GM23338 (cell line): ENCODE measurements around the gene RPS2.

Source experiments
- EZH2 ChIP-seq: fragments of 200-600 bp; sonication (generic); IDR thresholded peaks from one replicate; pipeline ENCODE4 v1.8.0; 2017; ENCODE audit warnings: antibody characterized with exemption, mild to moderate bottlenecking, low read depth; ENCODE audit not compliant: unreplicated experiment
- EZH2phosphoT487 ChIP-seq: fragments of 200-600 bp; sonication (generic); IDR thresholded peaks from one replicate; pipeline ENCODE4 v1.8.1; 2018; ENCODE audit warnings: antibody characterized with exemption; ENCODE audit not compliant: unreplicated experiment
- POLR2AphosphoS5 ChIP-seq: IDR thresholded peaks from 2 replicates; pipeline ENCODE4 v1.6.1; 2016; ENCODE audit warnings: antibody characterized with exemption, low read depth
- REST ChIP-seq: IDR thresholded peaks from one replicate; pipeline ENCODE4 v1.6.1; 2018; ENCODE audit warnings: antibody characterized with exemption; ENCODE audit not compliant: unreplicated experiment
- STAT1 ChIP-seq: IDR thresholded peaks from one replicate; pipeline ENCODE4 v1.6.1; 2016; ENCODE audit warnings: antibody characterized with exemption; ENCODE audit not compliant: unreplicated experiment
- TF ChIP-seq, protein P1 (sequence below), 2 experiments: fragments of 200-600 bp in 1 of 2; sonication (generic) in 1 of 2; conservative IDR thresholded peaks; 2 replicates each; pipeline versions ENCODE4 v1.5.1 to v1.6.1; 2016 to 2017; ENCODE audit warnings: antibody characterized with exemption in 2 of 2, low read depth in 2 of 2, mild to moderate bottlenecking in 2 of 2, moderate library complexity in 1 of 2

DNA sequence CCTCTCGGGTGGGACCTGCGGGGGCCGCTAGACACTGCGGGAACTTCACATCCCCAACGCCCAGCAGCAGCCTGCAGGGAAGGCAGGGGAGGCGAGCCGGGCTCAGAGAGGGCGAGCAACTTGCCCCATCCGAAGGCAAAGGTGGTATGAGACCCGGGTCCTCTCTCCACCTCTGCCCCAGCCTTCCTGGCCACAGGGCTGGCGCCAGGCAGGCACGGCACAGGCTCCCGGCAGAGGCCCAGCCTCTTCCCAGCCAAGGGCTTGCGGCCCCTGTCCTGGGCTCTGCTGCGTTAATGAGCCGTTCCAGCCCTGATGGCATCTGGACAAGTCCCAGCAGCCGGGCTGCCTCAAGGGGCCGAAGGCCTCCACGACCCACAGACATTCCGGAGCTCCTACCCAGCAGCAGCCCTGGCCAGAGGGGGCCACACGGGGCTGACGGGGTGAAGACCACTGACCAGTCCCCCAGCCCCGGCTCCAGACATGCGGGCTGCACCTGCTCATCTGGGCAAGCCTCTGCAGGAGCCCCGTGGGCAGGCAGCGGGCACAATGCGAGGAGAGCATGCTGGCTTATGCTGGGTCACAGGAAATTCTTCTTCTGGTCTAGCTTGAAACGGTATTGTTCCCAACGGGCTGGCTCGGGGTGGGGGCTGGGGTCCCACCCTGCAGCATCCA lies 45.2 kb downstream of the RPS2 start:
- TF ChIP-seq, protein P1, sequence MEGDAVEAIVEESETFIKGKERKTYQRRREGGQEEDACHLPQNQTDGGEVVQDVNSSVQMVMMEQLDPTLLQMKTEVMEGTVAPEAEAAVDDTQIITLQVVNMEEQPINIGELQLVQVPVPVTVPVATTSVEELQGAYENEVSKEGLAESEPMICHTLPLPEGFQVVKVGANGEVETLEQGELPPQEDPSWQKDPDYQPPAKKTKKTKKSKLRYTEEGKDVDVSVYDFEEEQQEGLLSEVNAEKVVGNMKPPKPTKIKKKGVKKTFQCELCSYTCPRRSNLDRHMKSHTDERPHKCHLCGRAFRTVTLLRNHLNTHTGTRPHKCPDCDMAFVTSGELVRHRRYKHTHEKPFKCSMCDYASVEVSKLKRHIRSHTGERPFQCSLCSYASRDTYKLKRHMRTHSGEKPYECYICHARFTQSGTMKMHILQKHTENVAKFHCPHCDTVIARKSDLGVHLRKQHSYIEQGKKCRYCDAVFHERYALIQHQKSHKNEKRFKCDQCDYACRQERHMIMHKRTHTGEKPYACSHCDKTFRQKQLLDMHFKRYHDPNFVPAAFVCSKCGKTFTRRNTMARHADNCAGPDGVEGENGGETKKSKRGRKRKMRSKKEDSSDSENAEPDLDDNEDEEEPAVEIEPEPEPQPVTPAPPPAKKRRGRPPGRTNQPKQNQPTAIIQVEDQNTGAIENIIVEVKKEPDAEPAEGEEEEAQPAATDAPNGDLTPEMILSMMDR (conservative IDR thresholded peaks at IDR 0.05; ENCODE audit: low read depth in 2 of 2) = 0 out of 4 replicates have a peak, but pooled peaks of 1 of the 2 experiments have one; percentile 14
- TF ChIP-seq EZH2 = no peak
- TF ChIP-seq EZH2phosphoT487 = no peak
- no peak for TF ChIP-seq REST
- TF ChIP-seq POLR2AphosphoS5 = no peak
- TF ChIP-seq STAT1 = no peak
